H9 (cell line): Measurements from ENCODE around the gene IP6K2. TPM values are rescaled to one million over a fixed set of nuclear protein-coding genes. Genes with fewer than 3 reads are reported as not detected.

ENCODE experiments used
- DNase-seq: peaks from one replicate; pipeline ENCODE4 v3.0.0-alpha.2; 2017
- H2AFZ ChIP-seq: one replicate; pipeline ENCODE4 v1.6.1; 2013; ENCODE audit warnings: mild to moderate bottlenecking, low read length, control low read depth, moderate library complexity
- H2AK5ac ChIP-seq: 2 replicates; pipeline ENCODE4 v1.6.1; 2013; ENCODE audit warnings: low read length, control low read depth, mixed read lengths; ENCODE audit not compliant: insufficient read length
- H2BK120ac ChIP-seq: one replicate; pipeline ENCODE4 v1.6.1; 2013; ENCODE audit warnings: low read depth, mild to moderate bottlenecking, low read length, control low read depth, inconsistent platforms; ENCODE audit not compliant: poor library complexity, severe bottlenecking
- H2BK12ac ChIP-seq: 2 replicates; pipeline ENCODE4 v1.6.1; 2013; ENCODE audit warnings: low read length, control low read depth, mixed read lengths, low read depth; ENCODE audit not compliant: insufficient read length
- H2BK15ac ChIP-seq: 2 replicates; pipeline ENCODE4 v1.6.1; 2013; ENCODE audit warnings: low read depth, low read length, control low read depth
- H2BK20ac ChIP-seq: one replicate; pipeline ENCODE4 v1.6.1; 2013; ENCODE audit warnings: low read depth, mild to moderate bottlenecking, low read length, control low read depth, inconsistent platforms; ENCODE audit not compliant: poor library complexity, severe bottlenecking
- H2BK5ac ChIP-seq: 2 replicates; pipeline ENCODE4 v1.6.1; 2013; ENCODE audit warnings: low read length, control low read depth, mixed read lengths; ENCODE audit not compliant: insufficient read length
- H3K14ac ChIP-seq: 2 replicates; pipeline ENCODE4 v1.6.1; 2013; ENCODE audit warnings: low read length, control low read depth; ENCODE audit not compliant: insufficient read depth
- H3K18ac ChIP-seq: 2 replicates; pipeline ENCODE4 v1.6.1; 2013; ENCODE audit warnings: low read depth, mild to moderate bottlenecking, mixed read lengths, low read length, control low read depth; ENCODE audit not compliant: insufficient read length
- H3K23ac ChIP-seq: 2 replicates; pipeline ENCODE4 v1.6.1; 2013; ENCODE audit warnings: low read length, control low read depth, mixed read lengths, low read depth; ENCODE audit not compliant: insufficient read length
- H3K23me2 ChIP-seq: 2 replicates; pipeline ENCODE4 v1.6.1; 2013; ENCODE audit warnings: low read depth, mild to moderate bottlenecking, mixed read lengths, low read length, control low read depth; ENCODE audit not compliant: insufficient read length, poor library complexity, severe bottlenecking
- H3K27ac ChIP-seq: 2 replicates; pipeline ENCODE4 v1.5.1; 2013; ENCODE audit warnings: low read length, control low read depth, mixed read lengths, low read depth; ENCODE audit not compliant: insufficient read length
- H3K27me3 ChIP-seq: 2 replicates; pipeline ENCODE4 v1.6.1; 2013; ENCODE audit warnings: low read length, control low read depth, inconsistent platforms; ENCODE audit not compliant: insufficient read depth
- H3K4ac ChIP-seq: 2 replicates; pipeline ENCODE4 v1.6.1; 2013; ENCODE audit warnings: low read depth, mild to moderate bottlenecking, control low read depth, inconsistent platforms, low read length, moderate library complexity
- H3K4me1 ChIP-seq: 2 replicates; pipeline ENCODE4 v1.6.1; 2013; ENCODE audit warnings: low read length, control low read depth, inconsistent platforms; ENCODE audit not compliant: insufficient read depth
- H3K4me2 ChIP-seq: 2 replicates; pipeline ENCODE4 v1.6.1; 2013; ENCODE audit warnings: low read length, control low read depth, mixed read lengths; ENCODE audit not compliant: insufficient read length, insufficient read depth
- H3K56ac ChIP-seq: 2 replicates; pipeline ENCODE4 v1.6.1; 2013; ENCODE audit warnings: low read depth, mild to moderate bottlenecking, mixed read lengths, low read length, control low read depth; ENCODE audit not compliant: insufficient read length
- H3K79me1 ChIP-seq: 2 replicates; pipeline ENCODE4 v1.6.1; 2013; ENCODE audit warnings: low read depth, mild to moderate bottlenecking, moderate library complexity, low read length, control low read depth, inconsistent platforms; ENCODE audit not compliant: insufficient read depth, poor library complexity, severe bottlenecking
- H3K79me2 ChIP-seq: 2 replicates; pipeline ENCODE4 v1.6.1; 2013; ENCODE audit warnings: low read length, control low read depth, inconsistent platforms; ENCODE audit not compliant: insufficient read depth
- H3K9ac ChIP-seq: 2 replicates; pipeline ENCODE4 v1.6.1; 2013; ENCODE audit warnings: low read length, control low read depth, mixed read lengths; ENCODE audit not compliant: insufficient read length; ENCODE audit errors: extremely low read depth
- H3K9me3 ChIP-seq: one replicate; pipeline ENCODE4 v1.6.1; 2013; ENCODE audit warnings: low read depth, low read length, inconsistent platforms; ENCODE audit not compliant: control insufficient read depth
- H3T11ph ChIP-seq: one replicate; pipeline ENCODE4 v1.6.1; 2013; ENCODE audit warnings: mild to moderate bottlenecking, low read length, control low read depth, inconsistent platforms
- H4K20me1 ChIP-seq: one replicate; pipeline ENCODE4 v1.6.1; 2013; ENCODE audit not compliant: control insufficient read depth, insufficient read length, insufficient read depth
- H4K5ac ChIP-seq: 2 replicates; pipeline ENCODE4 v1.6.1; 2013; ENCODE audit warnings: low read depth, mild to moderate bottlenecking, mixed read lengths, low read length, control low read depth; ENCODE audit not compliant: insufficient read length
- H4K8ac ChIP-seq: replicated peaks from 2 replicates; pipeline ENCODE4 v1.6.1; 2013; ENCODE audit warnings: low read length, control low read depth, mixed read lengths, low read depth; ENCODE audit not compliant: insufficient read length
- H4K91ac ChIP-seq: 2 replicates; pipeline ENCODE4 v1.6.1; 2013; ENCODE audit warnings: low read depth, mild to moderate bottlenecking, moderate library complexity, mixed read lengths, low read length, control low read depth; ENCODE audit not compliant: insufficient read length
- H3K27ac Mint-ChIP-seq, 3 experiments: 2 replicates in 2 of 3; 3 replicates in 1 of 3; pipeline ENCODE4 v1.8.0; 2020 to 2021; ENCODE audit warnings: mixed read lengths in 3 of 3, mild to moderate bottlenecking in 1 of 3, moderate library complexity in 1 of 3
- H3K27me3 Mint-ChIP-seq: 2 replicates; pipeline ENCODE4 v1.8.0; 2021; ENCODE audit warnings: low read depth, mild to moderate bottlenecking, moderate library complexity, mixed read lengths
- H3K36me3 Mint-ChIP-seq, 3 experiments: 2 replicates in 2 of 3; 3 replicates in 1 of 3; pipeline ENCODE4 v1.8.0; 2020 to 2021; ENCODE audit warnings: low read depth in 3 of 3, mixed read lengths in 3 of 3; ENCODE audit not compliant: insufficient read depth in 1 of 3
- H3K4me1 Mint-ChIP-seq, 2 experiments: 2 replicates each; pipeline ENCODE4 v1.8.0; 2020; ENCODE audit warnings: mixed read lengths in 2 of 2
- H3K4me3 Mint-ChIP-seq, 2 experiments: 2 replicates in 1 of 2; 3 replicates in 1 of 2; pipeline ENCODE4 v1.8.0; 2020 to 2021; ENCODE audit warnings: mild to moderate bottlenecking in 2 of 2, mixed read lengths in 2 of 2, moderate library complexity in 1 of 2
- H3K9me3 Mint-ChIP-seq, 2 experiments: 2 replicates in 1 of 2; 3 replicates in 1 of 2; pipeline ENCODE4 v1.8.0; 2020; ENCODE audit warnings: mild to moderate bottlenecking in 2 of 2, mixed read lengths in 2 of 2, moderate library complexity in 1 of 2
- CTCF ChIP-seq: fragments of 200-600 bp; sonication (generic); conservative IDR thresholded peaks from 3 replicates; pipeline ENCODE4 v1.8.0; 2021; ENCODE audit warnings: antibody characterized with exemption, mild to moderate bottlenecking
- WGBS: extraction: QIAGEN DNeasy Blood & Tissue Kit; methylation state at CpG from one replicate; pipeline ENCODE4 v1.1.7; 2013; ENCODE audit warnings: missing lambda C conversion rate, low lambda C conversion rate, mixed read lengths; ENCODE audit not compliant: insufficient read length; ENCODE audit errors: extremely low coverage; 5-methylcytosine and 5-hydroxymethylcytosine counted together
- total RNA-seq: library from RNA; stranded (reverse); gene quantifications from 2 replicates; pipeline ENCODE4 v1.2.1, GENCODE V29; 2021

Gene IP6K2
- total RNA-seq, 1 experiment from 2014 or later: 94.7 TPM

- H3K4me2 ChIP-seq: peak overlapping the region; percentile 50
- H3K4me3 Mint-ChIP-seq: peak overlapping the region; percentile 67 to 78
These were observed 60.8 kb downstream of the IP6K2 start for GRCh38 chr3:48656061-48656840.

More at GRCh38 chr3:48656061-48656840, 60.8 kb downstream of the IP6K2 start:
- Histone ChIP-seq H2BK5ac (no peak overlapping the region), H2BK120ac (no peak overlapping the region), H3K18ac (peak overlapping the region; percentile 6), H3K4me1 (no peaks in the 10 kb centered on the region; the same call in 1 of the 2 replicates), H2BK12ac (no peak overlapping the region), H3T11ph (no peak overlapping the region), H2BK20ac (no peak overlapping the region), H3K56ac (no peak overlapping the region), H3K23ac (no peak overlapping the region), H3K27me3 (no peaks in the 10 kb centered on the region), H2BK15ac (no peak overlapping the region), H3K4ac (no peak overlapping the region), H2AFZ (no peak overlapping the region), H4K5ac (no peak overlapping the region), H3K9ac (no peak overlapping the region), H3K14ac (no peak overlapping the region), H4K20me1 (peaks cover 2% of the 10 kb centered on the region), H3K23me2 (peaks cover 5% of the 10 kb centered on the region), H3K79me1 (no peaks in the 10 kb centered on the region), H3K9me3 (no peaks in the 10 kb centered on the region), H2AK5ac (no peak overlapping the region), H4K91ac (no peak overlapping the region), H4K8ac (no peak overlapping the region), H3K79me2 (no peaks in the 10 kb centered on the region), H3K27ac (no peak overlapping the region)
- WGBS: no CpG with 5 or more reads among the region's 94 CpGs
- TF ChIP-seq CTCF: peak; percentile 86
- Mint-ChIP-seq H3K4me1 (peaks cover 4 to 13% of the 10 kb centered on the region in 2 experiments), H3K36me3 (peaks cover 39 to 62% (median 59%) of the 10 kb centered on the region in 3 experiments), H3K9me3 (peaks cover 0 to 3% of the 10 kb centered on the region in 2 experiments; a peak in 1 of 5 replicates), H3K27ac (peak overlapping the region; percentile 35 to 73 (median 66); a peak in 3 of 7 replicates), H3K27me3 (peaks cover 6% of the 10 kb centered on the region; the same call in 1 of the 2 replicates)
- DNase-seq: peak; percentile 94
